ENCODE data around the gene ARSB.
"Not testable (repeated sequence)": the region's sequence is repeated elsewhere in the genome, so short reads cannot be mapped to it uniquely, and the experiment has no call there.

ARSB gene

GRCh38 chr5:78953092-78953800 lies 31.9 kb downstream of the ARSB start:
- no peak for DNase-seq (ENCODE audit: low read depth in 2 of 2)

- DNase-seq (ENCODE audit: low read depth in 2 of 2): no peak
Observed at GRCh38 chr5:78930721-78931120, 54.4 kb downstream of the ARSB start.

DNA sequence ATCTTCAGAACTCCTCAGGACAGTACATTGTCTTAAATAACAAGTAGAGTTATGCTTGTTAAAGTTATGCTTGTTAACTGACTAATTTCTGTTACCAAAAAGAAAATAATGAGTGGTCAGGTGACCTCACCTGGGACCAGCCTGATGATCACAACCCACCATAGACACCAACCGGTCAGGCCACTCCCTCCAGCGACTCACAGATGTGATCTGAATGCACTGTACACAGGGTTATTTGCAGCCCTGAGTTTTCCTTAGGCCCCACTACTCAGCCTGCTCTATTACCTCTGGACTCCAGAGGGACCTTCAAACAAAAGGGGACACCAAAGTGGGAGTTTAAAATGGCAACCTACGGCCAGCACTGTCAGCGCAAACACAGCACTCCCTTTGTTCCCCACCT lies 55.3 kb downstream of the ARSB start:
- DNase-seq (ENCODE audit: low read depth in 2 of 2): no peak

DNA sequence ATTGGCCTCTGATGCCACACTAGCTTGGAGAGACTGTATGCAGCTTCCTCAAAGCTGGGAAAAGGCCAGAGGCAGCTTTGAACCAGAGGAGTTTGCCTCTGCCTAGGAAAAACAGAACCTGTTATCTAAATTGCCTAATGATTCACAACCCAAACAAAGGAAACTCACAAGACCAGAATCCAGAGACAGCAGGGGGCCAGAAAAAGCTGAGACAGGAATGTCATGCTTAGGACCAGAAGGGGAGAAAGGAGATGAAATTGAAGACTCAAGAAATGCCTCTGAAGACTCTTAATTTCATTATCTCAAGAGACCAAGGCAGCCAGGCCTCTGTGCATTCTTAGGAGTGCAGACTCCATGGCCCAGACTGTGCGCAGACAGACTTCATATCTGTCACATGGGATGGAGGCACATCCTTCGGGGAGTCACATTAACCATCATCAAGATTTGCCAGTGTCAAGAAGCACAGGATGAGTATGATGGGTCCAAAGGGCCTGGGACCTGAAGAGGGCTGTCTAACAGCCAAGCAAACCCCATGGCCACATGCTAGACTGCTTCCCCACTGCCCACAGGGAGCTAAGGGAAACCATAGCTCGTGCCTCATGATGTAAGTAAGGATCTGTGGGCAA lies 57.3 kb downstream of the ARSB start:
- no peak for DNase-seq (ENCODE audit: low read depth in 2 of 2)

DNA sequence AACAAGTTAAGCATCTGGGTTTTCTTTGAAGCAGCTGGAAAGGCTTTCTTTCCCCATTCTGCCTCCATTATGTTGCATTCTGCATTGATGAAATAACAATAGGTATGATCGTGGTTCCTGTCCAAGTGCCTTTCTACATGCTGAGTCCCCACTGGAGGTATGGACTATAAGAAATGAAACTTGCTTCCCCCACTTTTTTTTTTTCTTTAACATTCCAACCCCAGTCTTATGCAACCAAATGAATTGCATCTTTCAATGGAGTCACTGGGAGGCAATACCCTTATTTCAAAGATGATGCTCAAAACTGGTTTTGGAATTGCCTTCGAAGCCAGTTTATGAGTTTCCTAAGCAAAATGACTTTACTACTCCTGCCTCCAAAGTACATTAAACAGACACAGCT lies 58.9 kb downstream of the ARSB start:
- no peak for DNase-seq (ENCODE audit: low read depth in 2 of 2)

GRCh38 chr5:78925129-78925876 lies 59.8 kb downstream of the ARSB start:
- DNase-seq (ENCODE audit: low read depth in 2 of 2): no peak

DNA sequence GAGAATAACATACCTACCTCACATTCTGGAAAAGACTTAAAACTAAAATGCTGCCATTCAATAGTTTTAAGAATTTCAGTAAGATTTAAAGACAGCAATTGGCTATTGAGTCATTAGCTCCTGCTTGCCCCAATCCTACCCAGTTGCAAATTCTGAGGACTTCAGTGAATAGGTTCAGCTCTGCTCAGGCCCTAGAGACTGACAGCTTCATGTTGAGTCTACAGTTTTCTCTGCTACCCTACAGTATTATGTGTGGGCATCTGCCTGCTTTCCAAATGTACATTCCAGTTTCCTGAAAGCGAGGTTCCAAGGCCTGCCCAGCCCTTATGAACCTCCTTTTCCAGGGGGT lies 61.5 kb downstream of the ARSB start:
- no peak for DNase-seq (ENCODE audit: low read depth in 2 of 2)

DNA sequence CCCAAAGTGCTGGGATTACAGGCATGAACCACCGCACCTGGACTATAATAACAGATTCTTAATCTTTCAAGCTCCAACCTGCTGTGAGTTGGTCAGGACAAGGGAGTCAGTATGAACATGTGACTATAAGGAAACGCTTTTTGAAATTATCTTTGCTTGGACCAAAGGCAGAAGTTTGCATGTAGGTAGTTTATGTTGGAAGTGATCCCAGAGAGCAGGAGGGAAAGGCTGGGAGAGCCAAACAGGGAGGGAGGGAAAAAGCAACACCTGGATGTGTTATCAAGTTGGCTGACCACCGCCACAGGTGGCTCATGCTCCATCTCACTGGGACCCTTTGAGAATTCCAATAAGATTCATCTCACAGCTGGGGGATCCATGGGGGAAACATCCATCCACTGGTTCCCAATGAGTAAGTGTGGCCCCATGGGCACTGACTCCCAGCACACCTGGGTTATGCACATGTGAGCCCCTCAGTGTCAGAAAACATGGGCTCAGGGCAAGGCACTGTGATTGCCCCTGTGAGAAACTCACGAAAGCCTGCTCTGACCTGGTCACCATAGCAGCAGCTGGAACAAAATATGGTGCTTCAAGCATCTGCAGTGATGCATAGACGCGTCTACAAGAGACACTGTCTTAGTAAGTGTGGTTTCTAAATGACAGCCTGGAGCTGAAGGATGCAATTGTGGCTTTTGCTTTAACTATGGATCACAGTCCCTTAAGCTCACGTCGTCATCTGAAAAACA lies 62.1 kb downstream of the ARSB start:
- no peak for DNase-seq (ENCODE audit: low read depth in 2 of 2)

- no peak for DNase-seq (ENCODE audit: low read depth in 2 of 2)
Observed at GRCh38 chr5:78920604-78921003, 64.5 kb downstream of the ARSB start.

- no peak for DNase-seq (ENCODE audit: low read depth in 2 of 2)
Observed at GRCh38 chr5:78919796-78920195, 65.3 kb downstream of the ARSB start.

DNA sequence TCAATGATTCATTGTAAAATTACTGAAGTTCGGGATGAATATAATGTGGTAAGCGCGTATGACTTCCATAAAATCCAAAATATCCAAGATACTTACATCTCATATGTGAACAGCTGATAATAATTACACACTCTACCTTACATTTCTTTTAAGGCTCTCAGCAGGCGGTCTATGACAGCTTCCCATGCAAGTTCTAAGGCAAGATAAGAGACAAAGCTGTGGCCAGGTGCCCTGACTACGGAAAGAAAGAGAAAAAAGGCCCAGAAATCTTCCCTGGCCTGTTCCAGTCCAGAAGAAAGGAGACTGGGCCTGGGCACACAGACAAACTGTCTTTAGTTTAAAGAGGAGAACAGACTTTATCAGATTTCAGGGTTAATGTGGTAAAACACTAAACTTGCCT lies 69.1 kb downstream of the ARSB start:
- DNase-seq (ENCODE audit: low read depth in 2 of 2): no peak

DNA sequence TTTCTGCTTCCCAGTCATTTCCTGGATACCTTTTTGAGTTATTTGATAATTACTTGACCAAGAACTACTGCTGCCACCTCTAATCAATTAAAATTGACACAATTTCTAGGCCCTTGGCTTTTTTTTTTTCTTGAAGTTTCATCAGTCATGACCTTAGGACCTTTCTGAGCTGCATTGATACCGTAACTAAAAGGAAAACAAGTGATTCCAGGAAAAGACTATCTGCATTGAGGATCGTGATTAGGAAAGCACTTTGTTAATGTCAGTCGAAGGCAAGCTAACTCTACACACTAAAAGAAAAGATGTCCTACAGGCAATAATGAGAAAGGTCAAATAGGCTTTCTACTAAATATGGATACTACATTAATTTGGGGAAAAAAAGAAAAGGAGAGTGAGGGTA lies 69.9 kb downstream of the ARSB start:
- no peak for DNase-seq (ENCODE audit: low read depth in 2 of 2)

DNA sequence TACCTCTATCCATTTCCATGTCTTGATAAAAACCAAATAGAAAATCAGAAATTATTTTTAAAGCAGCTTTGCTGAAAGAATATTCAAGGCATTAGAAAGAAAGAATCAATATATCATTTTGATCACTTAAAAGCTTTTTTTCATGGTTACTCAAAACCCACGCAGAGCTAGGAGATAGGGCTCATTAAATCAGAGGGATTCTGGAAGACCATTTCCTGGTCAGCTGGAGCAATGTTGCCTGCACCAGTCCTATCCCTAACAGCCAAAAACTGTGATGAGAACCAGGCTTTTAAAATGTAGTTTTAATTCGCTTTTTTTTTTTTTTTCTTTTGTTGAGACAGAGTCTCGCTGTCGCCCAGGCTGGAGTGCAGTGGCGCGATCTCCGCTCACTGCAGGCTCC lies 72.3 kb downstream of the ARSB start:
- no peak for DNase-seq (ENCODE audit: low read depth in 2 of 2)

- no peak for DNase-seq (ENCODE audit: low read depth in 2 of 2)
Observed at GRCh38 chr5:78912085-78912771, 72.9 kb downstream of the ARSB start.

DNA sequence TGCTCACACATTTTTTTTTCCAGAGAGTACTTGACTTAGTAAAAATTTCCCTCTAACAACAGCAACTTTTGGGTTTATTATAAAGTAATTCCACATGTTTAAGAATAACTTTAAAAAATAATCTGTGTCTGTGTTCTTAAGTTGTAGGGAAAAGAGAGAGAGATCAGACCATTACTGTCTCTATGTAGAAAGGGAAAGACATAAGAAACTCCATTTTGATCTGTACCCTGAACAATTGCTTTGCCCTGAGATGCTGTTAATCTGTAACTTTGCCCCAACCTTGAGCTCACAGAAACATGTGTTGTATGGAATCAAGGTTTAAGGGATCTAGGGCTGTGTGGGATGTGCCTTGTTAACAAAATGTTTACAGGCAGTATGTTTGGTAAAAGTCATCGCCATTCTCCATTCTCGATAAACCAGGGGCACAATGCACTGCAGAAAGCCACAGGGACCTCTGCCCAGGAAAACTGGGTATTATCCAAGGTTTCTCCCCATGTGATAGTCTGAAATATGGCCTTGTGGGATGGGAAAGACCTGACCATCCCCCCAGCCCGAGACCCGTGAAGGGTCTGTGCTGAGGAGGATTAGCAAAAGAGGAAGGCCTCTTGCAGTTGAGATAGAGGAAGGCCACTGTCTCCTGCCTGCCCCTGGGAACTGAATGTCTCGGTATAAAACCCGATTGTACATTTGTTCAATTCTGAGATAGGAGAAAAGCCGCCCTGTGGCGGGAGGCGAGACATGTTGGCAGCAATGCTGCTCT lies 75.7 kb downstream of the ARSB start:
- DNase-seq (ENCODE audit: low read depth in 2 of 2): not testable (repeated sequence)

DNA sequence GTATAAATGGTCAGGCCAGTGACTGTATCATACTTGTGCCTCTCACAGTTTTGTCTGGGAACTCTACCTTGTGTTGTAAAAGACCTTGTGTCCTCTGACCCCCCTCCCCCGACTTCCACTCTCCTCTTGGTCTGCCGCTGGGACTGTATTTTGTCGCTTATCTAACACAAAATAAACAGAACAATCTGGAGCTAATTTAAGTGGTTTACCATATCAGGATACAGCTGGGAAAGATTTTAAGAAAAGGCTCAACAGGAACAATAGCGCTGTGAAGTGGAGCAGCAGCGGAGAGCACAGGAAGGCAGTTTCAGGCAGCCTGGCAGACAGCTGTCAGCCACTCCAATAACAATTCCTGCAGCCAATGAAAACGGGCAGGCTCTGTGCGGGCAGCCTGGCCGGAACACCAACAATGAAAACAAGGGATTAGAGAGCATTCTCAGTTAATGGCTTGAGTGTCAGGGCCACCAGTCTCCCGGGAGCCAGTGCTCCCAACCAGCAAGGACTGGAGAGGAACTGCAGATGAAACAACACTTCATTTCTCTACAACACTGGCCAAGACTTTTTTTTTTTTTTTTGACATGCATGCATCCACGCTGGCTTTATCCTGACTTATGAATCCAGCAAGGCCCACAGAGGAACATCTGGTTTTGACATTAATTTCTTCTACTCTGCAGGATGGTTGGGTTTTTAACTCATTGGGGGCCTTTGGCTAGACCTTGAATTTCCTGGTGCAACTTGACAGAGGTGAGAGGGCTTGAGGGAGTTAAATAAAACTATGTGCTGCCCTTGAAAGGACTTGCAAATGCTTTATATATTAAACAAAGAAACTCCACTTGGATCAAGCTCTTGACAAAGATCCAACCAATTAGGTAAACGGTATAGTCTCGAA lies 76.7 kb downstream of the ARSB start:
- no peak for DNase-seq (ENCODE audit: low read depth in 2 of 2)

DNA sequence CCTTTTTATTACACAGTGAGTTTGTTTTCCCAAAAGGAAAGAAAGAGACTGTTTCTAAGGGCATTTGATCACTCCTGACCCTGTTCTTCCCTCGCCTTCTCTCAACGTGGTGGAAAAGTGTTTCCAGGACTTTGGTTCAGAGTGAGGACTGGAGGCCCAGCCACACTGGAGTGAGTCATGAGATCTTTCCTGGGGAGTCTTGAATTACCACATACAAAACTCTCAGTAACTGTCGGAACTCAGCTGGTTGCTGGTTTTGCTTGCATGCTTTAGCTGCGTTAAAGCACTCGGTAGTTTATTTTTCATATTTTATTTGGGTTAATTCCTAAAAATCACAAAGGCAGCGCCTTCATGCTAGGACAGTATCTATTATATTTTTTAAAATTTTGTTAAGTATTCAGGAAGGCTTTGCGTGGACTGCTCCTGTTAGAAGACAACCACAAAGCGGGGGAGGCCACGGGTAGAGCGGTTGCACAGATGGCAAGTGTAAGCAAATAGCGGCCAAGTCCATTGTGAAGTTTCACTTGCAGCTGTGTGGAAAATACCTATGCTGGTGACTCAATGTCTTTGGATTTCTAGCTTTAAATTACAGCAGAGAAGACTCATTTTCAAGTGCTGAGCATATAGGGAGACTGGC lies 77.7 kb downstream of the ARSB start:
- no peak for DNase-seq (ENCODE audit: low read depth in 2 of 2)

DNA sequence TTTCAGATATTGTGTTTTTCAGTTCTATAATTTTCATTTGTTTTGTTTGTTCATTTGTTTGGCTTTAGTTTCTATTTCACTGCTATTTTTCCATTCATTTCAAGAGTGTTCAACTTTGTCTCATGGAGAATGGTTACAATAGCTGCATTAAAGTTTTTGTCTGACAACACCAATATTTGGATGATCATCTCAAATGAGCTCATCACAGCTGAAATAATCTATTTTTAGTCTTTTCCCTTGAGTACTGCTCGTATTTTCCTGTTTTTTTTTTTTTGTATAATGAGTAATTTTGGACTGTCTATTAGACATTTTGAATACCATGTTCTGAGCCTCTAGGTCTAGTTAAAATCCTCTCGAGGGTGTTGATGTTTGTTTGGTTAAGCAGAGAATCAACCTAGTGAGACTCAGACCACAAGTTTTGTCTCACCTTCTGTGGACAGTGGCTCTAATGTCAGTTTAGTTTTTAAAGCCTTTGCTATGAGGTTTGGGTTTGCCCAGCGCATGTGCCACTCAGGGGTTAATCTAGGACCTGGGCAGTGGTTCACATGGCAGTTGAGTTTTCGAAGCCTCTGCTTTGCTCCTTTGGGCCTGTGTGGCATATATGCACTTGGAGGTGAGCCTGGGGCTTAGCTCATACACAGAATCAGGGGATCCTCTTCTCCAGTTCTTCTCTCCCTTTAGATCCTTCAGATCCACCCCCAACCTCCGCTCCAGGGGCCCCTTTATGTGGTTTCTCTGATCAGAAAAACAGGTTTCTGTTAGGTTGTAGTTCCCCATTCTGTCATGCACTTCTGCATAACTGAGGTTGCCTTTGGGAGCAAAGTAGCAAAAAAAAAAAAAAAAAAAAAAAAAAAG lies 79.8 kb downstream of the ARSB start:
- no peak for DNase-seq (ENCODE audit: low read depth in 2 of 2)

- no peak for DNase-seq (ENCODE audit: low read depth in 2 of 2)
Observed at GRCh38 chr5:78903861-78904260, 81.2 kb downstream of the ARSB start.

All from stimulated activated CD4-positive, alpha-beta T cell treated with anti-CD3 and anti-CD28 coated beads, Interleukin-4, amount 100 ng/mL, for 48 hours (primary cell).